Sigmoid colon (tissue), 4 donors: ENCODE measurements around the gene ISL2.

ENCODE experiments used
- CTCF ChIP-seq, 4 experiments: fragments of 450-650 bp in 3 of 4; fragments of 200-600 bp in 1 of 4; IDR thresholded peaks; one replicate each; pipeline ENCODE4 v1.5.1; 2016 to 2019; ENCODE audit warnings: antibody characterized with exemption in 4 of 4, mild to moderate bottlenecking in 3 of 4, moderate library complexity in 2 of 4
- EP300 ChIP-seq, 4 donors: sonication (generic); formaldehyde crosslinking; IDR thresholded peaks; one replicate each; pipeline ENCODE4 v1.6.1; 2017; ENCODE audit warnings: antibody characterized with exemption in 4 of 4
- POLR2A ChIP-seq, 2 donors: fragments of 450-650 bp; IDR thresholded peaks; one replicate each; pipeline ENCODE4 v1.6.1; 2016; ENCODE audit warnings: antibody characterized with exemption in 2 of 2, mild to moderate bottlenecking in 2 of 2, moderate library complexity in 2 of 2

GRCh38 chr15:76342382-76343201 is 6.0 kb downstream of the ISL2 start:
- no peak for TF ChIP-seq POLR2A (IDR thresholded peaks at IDR 0.05)
- no peak for TF ChIP-seq CTCF (IDR thresholded peaks at IDR 0.05)
- TF ChIP-seq EP300 (IDR thresholded peaks at IDR 0.05) = no peak
